HG03457 (cell line): ENCODE measurements around the gene C1QTNF1.
A peak's percentile ranks its signal among the peaks of the same experiment; 100 is the strongest.
"Not testable (repeated sequence)": the region's sequence is repeated elsewhere in the genome, so short reads cannot be mapped to it uniquely, and the experiment has no call there.

Experiments
- ATAC-seq: cut with Tn5 transposase; IDR thresholded peaks from one replicate; pipeline ENCODE4 v1.9.1; 2021; ENCODE audit warnings: moderate number of reproducible peaks; ENCODE audit not compliant: unreplicated experiment

The C1QTNF1 gene

GRCh38 chr17:79005063-79005861, 18.7 kb upstream of the C1QTNF1 start:
- no peak for ATAC-seq

GRCh38 chr17:79006046-79006445, 17.9 kb upstream of the C1QTNF1 start:
- ATAC-seq, result no peak

DNA sequence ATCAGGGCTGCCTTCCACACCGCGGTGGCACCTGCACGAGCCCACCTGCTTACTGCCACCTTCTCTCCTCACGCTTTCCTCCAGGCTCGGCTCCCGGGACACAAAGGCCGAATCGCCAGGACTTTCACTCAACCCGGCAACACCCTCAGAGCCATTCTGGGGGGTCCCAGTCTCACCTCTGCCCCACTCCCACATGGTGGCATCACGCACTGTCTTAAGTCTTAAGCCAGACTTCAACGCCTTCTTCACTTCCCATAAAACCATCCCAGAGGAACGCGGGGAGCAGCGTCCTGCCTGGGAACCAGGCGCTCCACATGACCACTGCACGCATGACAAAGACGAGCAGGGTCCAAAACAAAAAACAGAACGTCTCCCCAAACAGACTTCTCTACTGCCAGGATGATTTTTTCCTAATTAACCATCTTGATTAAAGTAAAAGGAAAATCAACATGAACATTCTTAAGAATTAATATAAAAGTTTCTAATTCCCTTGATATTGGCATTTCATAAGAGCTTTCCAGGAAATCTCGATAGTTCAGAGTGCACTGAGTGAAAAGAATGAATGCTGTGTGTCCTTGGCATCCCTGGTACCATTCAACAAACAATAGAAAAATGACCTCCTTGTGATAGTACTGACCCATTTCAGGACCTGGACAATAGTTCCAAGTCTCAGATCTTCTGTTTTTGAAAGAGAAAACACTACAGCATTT, 17.0 kb upstream of the C1QTNF1 start:
- ATAC-seq, result no peak

DNA sequence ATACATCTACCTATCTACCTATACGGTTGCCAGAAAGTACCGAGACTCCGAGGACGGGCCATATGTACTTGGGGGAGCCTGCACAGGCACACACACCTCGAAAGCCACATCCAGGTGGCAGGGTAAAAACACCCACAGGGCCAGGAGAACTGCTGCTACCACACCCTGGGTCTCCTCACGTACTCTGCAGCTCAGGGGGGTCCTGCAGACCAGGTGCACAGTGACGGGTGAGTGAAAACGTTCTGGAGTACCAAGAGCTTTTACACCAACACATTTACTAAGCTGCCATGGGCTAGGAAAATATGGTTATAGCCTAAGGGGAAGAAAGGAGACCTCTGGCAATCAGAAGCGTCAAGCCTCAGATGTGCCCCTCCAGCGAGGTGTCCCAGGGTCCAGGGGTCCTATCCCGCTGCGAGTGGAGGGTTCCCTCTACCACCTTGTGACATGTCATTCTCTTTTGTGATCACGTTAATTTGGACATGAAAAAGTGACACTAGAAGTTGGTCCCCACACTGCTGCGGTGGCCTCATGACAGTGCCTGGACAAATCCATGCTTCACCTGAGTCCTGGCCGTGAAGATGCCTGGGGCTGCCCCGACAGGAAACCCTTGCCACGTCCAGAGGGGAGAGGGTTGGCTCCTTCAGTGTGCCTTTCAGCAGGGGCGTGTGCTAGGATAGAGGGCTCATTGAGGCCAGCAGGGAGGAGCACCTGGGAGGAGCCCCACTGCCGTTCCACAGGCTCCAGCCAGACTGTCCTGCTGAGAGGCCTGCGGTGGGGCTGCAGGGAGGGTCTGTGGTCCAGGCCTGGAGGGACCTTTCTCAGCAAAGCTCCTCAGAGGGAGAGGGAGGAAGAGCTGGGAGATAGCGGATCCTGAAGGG, 16.2 kb upstream of the C1QTNF1 start:
- ATAC-seq, result no peak

- ATAC-seq, result no peak
Observed at GRCh38 chr17:79008666-79009387, 15.1 kb upstream of the C1QTNF1 start.

DNA sequence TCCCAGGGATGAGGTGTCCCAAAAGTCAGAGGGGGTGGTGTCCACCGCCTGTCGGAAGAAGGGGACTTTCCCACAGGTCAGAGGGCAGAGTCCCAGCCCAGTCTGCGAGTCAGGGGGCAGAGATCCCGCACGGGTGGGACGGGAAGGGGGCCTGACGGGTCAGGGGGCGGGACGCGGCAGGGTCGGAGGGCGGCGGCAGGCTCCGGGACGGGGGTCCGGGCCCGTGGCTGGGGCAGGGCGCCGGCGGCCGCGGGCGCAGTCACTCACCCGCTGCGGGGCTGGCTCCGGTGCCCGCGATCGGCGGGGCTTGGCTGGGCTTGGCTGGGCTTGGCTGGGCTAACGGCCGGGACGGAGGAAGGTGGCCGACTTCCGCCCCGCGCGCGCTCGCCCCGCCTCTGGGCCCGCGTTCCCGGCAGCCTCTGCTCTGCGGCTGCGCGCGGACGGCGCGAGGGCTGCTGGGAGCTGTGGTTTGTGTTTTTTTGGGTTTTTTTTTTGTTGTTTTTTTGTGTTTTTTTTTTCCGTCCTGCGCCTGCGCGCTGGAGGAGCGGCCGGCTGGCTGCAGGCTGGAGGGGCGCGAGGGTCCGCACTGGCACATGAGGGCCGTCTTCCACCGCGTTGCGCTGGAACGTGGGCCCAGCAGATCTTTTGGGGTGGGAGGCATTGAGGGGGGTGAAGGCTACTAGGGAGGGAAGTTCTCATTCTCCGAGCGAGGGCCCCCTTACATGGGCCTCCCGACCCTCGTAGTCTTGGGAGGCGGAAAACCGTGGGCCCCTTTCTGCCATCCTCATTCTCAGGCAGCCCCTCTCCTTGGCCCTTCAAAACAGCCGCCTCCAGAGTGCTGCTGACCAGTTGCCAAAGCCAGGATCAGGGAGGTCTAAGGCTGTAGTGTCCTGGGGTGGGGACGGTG, 14.3 kb upstream of the C1QTNF1 start, which contains the start of gene CANT1:
CANT1 (minus strand) TSS at position 368 of the 907 bp plus-strand sequence. CDS start 12,142 bp downstream, outside the sequence.
- peak; percentile 72 for ATAC-seq

DNA sequence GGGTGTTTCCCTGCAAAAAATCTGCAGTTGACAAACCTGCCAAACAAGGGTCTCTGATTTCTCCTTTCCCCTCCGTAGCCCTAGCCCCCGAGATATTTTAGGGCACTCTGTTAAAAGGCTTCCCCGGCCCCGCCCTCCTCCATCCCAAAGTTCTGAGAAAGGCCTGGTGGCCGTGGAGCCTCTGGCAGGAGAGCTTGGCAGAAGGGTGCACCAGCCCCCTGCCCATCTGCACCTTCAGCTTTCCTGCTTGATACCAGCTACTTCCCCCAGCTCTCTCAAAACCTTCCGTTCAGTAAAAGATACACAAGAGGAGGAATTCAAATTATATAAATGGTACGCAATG, 13.7 kb upstream of the C1QTNF1 start:
- no peak for ATAC-seq

DNA sequence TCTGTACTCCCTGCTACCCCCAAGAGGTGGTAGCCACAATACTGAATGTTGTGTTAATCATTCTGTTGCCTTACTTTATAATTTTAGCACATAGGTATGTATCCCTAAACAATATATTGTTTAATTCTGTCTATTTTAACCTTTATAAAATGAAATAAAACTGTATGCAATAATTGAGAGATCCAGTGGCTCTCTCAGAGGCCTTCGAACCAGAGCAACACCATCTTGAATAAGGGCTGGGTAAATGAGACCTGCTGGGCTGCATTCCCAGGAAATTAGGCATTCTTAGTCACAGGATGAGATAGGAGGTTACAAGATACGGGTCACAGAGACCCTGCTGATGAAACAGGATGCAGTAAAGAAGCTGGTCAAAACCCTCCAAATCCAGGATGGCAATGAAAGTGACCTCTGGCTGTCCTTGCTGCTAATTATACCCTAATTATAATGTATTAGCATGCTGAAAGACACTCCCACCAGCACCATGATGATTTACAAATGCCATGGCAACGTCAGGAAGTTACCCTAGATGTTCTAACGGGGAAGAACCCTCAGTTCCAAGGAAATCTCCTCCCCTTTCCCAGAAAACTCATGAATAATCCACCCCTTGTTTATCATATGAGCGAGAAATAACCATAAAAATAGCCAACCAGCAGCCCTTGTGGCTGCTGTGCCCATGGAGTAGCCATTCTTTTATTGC, 12.4 kb upstream of the C1QTNF1 start:
- ATAC-seq, result no peak

DNA sequence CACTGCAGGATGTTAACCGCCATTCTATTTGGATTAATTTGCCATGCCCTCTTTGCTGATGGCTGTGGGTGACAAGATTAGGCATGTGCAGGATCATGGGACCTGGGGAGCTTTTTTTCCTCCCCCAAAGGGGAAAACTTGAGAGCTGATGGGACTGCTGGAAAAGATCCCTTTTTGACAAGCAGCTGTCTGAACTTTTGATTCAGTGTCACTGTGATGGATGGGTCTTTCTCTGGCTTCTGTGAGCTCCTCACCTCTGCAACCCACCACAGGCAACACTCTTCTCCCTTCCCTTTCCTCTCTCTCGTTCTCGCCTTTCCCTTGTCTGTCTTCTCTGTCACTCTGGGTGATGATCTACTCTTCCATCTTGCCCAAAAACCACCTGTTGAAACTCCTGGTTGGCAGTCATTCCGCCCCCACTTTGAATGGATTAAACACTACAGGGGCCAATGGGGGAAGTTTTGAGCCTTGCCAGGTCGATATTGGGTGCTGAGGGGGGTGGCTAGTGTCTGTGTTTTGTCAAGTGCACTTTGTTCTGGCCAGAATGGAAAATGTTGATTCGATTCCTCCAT, 11.3 kb upstream of the C1QTNF1 start:
- no peak for ATAC-seq

GRCh38 chr17:79014158-79014758, 9.7 kb upstream of the C1QTNF1 start:
- no peak for ATAC-seq

- ATAC-seq, result no peak
Observed at GRCh38 chr17:79017546-79018369, 6.2 kb upstream of the C1QTNF1 start.

DNA sequence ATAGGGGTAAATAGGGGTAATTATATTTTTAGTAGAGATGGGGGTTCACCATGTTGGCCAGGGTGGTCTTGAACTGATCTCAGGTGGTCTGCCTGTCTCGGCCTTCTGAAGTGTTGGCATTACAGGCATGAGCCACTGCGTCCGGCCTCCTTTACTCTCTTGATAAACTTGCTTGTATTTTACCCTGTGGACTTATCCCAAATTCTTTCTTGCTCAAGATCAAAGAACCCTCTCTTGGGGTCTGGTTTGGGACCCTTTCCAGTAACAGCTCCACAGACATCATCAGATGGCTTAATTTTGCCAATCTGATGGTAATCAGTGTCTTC, 5.6 kb upstream of the C1QTNF1 start:
- ATAC-seq, result no peak

GRCh38 chr17:79019261-79019631, 4.7 kb upstream of the C1QTNF1 start:
- no peak for ATAC-seq

DNA sequence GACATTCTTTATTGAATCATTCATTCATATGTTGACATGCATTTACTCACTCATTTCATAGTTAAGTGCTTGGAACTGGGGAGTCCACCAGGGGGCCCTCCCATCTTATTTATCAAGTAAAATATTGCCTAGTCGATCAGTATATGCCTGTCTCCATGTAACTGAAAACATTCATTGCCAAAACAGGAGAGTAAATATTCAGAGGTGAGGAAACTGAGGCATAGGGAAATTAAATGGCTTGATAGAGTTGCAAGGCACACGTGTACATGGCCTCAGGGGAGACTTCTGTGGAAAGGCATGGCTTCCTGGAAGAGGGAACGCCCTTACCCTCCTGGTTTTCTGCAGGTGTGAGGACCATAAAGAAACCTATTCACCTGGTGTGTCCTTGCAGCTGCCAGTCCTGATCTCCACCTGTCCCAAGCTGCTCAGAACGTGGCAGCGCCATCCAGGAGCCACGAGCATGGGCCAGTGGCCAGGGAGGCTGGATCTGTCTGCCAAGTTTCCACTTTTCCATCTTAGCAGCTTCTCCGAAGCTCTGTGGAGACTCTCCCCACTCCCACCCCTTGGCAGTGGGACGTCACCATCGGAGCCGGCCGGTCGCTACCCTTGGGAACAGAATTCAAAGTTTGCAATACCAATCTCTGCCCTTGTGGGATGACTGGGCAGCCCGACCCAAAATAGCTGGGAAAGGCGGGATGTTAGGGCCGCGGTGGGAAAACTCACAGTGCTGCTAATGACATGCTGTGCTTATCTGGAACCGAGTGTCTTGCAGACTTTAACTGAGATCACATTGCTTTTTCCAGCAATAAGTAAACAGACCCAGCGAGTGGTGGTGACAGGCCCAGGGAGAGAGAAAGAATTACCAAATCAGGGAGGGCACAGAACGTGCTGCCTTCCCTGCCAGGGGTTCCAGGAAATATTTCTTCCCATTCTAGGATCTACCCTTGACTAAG, 4.1 kb upstream of the C1QTNF1 start:
- ATAC-seq, result no peak

GRCh38 chr17:79020631-79021301, 3.2 kb upstream of the C1QTNF1 start:
- no peak for ATAC-seq

DNA sequence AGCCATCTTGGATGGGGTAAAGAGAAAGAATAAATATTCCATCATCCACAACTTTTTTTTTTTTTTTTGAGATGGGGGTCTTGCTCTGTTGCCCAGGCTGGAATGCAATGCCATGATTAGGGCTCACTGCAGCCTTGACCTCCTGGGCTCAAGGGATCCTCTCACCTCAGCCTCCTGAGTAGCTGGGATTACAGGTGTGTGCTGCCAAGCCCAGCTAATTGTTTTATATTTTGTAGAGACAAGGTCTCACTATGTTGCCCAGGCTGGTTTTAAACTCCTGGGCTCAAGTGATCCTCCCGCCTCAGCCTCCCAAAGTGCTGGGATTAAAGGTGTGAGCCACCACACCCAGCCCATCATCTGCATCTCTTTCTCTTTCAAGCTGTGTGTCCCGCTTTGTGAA, 2.0 kb upstream of the C1QTNF1 start:
- not testable (repeated sequence) for ATAC-seq
